HG03095 (cell line): ENCODE measurements around the gene DLG2.
"Not testable (repeated sequence)": the region's sequence is repeated elsewhere in the genome, so short reads cannot be mapped to it uniquely, and the experiment has no call there.

Source experiments
- ATAC-seq: cut with Tn5 transposase; IDR thresholded peaks from one replicate; pipeline ENCODE4 v1.9.1; 2021; ENCODE audit warnings: moderate library complexity; ENCODE audit not compliant: unreplicated experiment

Gene DLG2

DNA sequence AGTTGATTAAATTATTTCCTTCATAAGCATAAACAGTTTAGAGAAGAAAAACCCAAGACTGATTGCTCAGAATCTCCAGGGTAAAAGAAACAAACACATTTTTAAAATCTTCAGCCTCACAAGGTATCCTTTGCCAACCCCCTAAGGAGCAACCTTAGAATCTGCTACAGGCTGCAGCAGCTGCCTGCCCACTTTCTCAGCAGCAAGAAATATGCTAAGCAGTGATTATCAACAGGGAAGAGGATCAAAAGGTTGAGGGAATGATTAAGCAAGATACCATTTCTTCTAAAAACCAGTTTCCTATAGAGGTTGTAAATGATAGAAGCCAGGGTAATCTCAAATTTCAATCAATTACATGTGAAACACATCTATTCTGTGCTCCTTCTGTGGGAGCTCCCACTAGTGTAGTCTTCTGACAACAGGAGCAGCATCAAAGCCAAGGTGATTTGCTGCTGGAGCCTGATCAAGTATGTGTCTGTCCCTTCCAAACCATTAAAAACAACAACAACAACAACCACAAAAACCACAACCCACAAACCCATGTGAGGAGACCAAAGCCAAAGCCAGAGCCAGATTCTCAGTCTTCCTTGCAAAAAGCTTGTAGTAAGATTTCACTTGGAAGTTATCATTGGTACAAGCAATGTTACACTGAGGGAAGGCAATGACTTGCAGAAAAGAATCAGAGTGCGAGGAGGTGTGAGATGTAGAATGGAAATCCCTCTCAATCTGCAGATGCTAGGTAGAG lies 761.2 kb downstream of the DLG2 start:
- no peak for ATAC-seq

DNA sequence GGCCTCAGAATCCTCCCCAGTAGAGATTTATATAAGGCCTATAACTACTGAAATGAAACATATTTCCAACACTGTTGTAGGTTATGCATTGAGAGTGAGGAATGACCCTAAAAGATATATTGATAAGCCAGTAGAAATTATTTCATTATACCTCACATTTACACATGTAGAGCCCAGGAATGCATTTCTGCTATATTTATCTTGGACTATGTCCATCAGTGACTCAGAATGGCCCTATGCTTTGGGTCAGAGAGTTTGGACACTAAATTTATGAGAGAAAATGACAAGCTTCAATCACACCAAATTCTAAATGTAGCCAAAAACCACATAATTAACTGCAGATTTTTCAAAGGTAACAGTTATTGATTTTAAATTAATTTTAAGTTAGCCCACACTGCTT lies 761.9 kb downstream of the DLG2 start:
- no peak for ATAC-seq

DNA sequence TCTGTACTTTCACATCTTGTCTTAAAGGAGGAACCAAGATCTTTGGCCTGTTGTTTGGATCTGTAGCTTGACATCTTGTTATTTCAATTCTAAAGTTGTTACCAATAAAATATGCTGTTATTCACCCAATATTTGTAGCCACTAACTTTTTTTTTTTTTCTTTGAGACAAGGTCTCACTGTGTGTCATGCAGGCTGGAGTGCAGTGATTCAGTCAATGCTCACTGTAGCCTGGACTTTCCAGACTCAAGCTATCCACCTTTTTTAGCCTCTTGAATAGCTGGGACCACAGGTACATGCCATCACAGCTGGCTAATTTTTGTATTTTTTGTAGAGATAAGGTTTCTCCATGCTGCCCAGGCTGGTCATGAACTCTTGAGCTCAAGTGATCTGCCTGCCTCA lies 769.4 kb downstream of the DLG2 start:
- no peak for ATAC-seq

DNA sequence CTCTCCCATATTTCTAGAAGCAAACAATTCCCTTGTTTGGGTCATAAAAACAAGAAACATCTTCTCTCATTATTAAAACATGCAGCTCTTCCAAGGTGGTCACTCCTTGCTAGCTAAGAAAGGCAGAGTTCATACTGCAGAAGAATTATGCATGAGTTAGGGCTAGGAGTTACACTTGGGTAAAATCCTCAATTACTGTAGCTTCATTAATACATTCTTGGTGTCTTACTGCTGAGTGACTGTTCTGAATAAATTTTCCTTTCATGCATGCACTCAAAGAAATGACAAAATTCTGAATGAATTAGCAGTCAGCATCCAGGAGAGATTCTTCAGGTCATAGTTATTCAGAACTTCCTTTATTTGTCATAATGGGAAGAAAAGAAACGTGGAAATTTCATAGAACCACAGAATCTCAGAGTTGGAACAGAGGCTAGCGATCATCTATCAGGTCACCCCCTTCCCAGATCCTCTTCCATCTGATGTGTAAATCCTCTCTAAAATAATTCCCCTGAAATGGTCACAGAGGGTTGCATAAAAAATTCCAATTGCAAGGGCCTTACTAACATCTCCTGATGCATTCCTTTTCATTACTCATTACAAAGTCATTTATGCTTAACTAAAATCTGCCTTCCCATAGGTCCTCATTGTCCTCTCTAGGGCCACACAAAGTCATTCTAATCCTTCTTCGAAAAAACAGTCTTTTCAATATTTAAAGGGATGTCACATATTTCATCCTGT lies 771.5 kb downstream of the DLG2 start:
- ATAC-seq = no peak

DNA sequence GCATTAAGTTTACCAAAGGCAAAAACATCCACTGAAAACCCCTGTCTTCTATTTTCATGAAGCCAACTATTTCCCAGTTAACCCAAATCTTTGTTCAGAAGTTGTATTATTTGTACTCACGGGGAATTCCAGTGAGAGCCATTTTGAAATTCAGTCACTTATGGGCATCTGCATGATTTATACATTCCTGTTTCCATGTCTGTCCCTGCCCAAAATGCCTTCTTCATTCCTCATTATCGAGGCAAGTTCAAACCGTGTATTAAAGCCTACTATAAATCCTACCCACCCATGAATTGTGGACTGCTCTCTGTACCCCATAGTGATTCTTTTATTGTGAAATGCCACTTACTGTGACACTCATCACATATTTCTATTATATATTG lies 772.7 kb downstream of the DLG2 start:
- ATAC-seq = no peak

DNA sequence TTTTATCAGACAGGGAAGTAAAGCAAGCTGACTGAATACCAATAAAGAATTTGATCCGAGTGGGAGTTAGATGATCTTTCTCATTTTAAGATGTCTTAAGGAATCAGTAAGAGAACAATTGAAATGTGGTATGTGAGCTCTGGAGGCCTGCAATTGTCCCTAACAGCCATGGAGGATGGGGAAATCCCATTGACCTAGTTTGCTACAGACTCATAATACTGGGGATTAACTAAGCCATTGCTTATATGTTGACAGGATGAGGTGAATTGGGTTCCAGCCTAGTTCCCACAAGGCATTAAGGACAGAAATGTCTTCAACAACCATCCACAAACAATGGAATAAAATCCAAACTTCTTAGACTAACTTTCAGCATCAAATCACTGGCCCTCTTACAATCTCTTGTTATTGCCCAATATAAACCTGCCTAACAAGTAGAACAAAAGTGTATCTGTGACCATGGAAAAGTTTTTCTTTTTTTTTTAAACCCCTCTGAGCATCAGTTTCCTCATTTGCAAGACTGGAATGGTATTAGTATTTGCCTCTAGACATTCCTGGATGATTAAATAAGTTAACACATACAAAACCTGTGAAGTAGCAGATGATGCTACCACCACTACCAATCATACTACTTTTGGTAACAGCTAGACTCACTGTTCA lies 773.2 kb downstream of the DLG2 start:
- no peak for ATAC-seq

DNA sequence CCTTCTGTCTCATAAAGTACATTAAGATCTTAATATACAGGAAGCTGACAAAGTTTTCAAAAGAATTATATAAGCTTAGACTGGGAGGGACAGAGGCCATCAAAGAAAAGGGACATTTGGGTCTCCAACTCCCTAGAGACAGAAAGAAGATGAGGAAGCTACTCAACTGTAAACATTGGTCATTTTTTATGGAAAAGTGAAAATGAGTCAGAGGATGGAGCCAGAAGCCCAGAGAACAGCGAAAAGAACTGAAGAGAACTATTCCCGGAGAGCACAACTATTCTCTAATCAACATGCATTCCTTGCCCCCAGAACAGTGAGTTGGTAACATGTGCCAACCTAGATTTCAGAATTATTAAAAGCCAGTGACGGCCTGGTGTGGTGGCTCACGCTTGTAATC lies 779.3 kb downstream of the DLG2 start:
- no peak for ATAC-seq

DNA sequence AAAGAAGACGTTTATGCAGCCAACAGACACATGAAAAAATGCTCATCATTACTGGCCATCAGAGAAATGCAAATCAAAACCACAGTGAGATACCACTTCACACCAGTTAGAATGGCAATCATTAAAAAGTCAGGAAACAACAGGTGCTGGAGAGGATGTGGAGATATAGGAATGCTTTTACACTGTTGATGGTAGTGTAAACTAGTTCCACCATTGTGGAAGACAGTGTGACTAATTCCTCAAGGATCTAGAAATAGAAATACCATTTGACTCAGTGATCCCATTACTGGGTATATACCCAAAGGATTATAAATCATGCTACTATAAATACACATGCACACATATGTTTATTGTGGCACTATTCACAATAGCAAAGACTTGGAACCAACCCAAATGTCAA lies 786.9 kb downstream of the DLG2 start:
- ATAC-seq = not testable (repeated sequence)

DNA sequence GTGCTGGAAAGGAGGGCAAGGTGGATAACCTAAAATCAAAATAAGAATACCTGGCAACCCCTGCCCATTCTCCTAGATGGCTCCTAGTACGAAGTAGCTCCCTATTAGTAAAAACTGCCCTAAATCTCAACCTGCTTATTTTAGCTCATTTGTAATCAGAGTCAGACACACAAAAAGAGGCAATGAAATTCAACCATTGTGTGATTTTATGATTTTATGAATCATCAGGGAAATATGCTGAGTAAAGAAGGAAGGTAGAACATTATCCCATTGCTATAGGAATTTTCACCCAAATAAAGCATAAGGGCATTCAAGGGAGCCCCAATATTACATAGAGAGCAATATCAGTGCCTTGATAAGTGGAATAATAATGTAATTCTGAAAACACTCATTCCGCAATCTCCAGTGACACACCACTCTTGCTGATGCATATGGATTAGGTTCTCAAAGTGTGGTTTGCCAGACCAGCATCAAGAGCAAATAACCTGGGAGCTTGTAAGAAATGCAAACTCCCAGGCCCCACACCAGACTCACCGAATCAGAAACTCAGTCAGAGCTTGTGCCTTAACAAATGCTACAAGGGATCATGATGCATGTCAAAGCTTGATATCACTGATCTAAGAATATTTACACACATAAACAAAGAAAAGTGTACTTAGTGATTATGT lies 789.6 kb downstream of the DLG2 start:
- ATAC-seq = no peak

DNA sequence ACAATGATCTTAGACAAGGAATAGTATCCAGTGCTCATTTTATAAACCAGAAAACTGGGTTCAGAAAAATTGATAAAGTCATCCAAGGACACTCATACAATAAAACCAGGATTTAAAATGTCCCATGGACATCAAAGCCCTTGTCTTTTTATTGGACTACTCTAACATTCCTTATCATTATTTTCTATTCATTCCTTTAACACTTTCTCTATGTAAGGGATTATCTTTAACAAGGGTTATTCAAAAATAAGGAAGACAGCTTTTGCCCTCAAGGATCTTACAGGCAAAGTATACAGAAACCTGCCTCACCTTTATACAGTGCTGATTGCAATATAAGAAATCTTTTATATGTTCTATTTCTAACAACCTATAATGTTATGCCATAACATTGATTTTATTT lies 790.8 kb downstream of the DLG2 start:
- no peak for ATAC-seq

DNA sequence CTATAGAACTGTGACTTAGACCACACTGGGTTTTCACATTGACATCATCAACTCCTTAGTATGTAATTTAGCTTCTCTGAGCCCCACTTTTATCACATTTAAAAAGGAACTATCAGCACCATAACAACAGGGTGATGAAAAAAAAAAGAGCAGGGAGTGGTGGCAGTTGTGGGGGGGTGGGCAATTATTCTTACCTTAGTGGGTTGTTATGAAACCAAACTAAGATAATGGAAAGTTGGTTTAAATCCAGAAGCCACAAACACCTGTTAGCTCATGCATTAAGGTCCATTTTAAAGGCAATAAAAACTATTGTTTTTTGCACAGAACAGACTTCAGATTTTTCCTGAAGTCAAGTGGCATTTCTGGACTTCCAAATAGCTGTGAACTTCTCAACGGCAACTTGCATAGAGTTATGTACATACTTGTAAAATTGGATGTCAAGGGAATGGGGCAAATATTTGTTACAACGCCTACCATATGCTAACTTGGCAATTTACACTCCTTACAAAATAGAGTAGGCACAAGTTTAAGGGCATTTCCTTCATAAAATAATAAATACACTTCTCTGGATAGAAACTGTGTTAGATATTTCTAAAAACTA lies 793.6 kb downstream of the DLG2 start:
- ATAC-seq = no peak

DNA sequence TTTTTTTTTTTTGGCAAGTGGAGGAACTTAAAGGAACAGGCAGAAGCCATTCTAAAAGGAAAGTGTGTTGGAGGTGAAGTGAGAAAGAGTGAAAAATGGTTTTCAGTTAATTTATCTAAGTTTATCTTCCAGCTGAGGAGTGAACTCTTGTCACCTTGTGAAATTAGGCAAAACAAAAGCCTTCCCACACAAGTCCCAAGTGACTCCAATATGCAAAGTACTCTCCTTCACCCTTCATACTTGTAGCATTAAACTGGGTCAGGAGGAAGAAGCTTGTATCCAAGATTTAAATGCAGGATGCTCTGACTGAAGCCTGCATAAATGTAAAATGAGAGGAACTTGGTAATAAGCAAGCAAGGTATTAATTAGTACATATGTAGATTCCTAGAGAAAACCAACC lies 796.8 kb downstream of the DLG2 start:
- no peak for ATAC-seq

DNA sequence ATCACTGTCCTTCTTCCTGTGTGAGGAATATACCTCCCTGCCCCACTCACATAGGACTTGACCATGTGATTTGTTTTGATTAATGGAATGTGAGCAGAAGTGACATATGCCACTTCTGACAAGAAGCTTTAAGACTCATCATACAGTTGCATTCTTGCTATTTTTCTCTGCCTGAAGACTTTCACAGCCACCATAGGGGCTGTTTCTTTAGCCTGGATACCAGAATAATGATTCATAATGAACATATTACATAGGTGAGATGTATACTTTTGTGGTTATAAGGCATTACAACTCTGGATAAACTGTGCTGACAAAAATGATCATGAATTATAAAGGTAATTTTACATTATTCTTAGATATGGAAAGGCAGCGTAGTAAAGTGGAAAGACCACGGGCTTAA lies 798.0 kb downstream of the DLG2 start:
- ATAC-seq = no peak

DNA sequence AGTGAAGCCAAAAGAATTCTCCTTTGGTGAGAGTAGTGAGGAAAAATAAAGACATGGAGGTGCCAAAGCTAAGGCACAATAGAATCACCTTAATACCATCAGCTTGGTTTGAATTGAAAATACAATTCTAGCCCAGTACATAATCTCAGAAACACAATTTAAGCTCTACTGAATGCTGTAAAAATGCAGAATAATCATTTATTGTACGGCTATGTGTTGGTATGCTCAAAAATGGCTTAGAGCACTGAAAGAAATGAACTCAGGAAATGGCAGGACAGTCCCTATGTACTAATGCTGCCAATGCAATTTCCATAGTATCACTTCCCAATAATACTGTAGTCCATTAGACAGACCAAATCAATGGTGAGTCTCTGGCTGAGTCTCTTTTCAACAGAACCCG lies 798.5 kb downstream of the DLG2 start:
- no peak for ATAC-seq

DNA sequence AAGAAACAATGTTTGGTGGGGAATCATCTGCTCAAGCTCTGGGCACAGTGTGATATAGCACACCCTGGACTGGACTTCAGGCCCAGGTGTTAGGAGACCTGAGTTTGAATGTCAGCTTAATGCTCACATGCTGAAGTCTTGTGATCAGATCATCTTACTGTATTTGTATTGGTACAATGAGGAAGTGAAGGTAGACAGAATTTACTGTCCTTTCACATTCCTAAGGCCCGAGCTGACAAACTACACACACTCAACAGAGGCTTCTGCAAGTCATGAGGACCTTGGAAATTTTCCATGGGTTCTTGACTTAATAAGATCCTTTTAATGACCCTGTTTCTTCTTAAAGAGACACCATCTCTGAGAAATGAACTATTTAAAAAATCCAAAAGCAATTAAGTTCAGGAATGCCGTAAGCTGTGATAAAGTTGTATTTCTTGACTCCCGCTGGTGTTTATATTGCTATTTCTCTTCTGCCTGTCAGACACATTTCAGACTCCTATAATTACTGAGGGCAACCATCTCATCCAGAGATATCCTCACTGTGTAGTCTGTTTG lies 802.0 kb downstream of the DLG2 start:
- no peak for ATAC-seq

DNA sequence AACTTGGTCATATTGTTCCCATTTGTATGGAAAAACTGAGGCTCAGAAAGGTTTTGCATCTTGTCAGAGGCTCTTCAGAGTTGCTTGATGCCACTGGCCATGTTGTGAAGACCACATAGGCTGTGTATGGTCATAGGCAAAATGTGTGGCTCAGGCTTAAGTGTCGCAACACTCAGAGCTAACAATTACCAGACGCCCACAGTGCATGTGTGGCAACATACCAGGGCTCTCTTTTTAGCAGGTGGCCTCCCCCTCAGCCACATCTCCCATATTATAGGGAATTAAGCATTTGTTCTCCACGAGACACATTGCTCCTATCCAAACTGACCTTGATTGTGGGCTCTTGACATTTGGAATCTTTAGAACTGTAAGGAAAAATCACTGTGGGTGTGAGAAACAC lies 802.5 kb downstream of the DLG2 start:
- ATAC-seq = no peak

DNA sequence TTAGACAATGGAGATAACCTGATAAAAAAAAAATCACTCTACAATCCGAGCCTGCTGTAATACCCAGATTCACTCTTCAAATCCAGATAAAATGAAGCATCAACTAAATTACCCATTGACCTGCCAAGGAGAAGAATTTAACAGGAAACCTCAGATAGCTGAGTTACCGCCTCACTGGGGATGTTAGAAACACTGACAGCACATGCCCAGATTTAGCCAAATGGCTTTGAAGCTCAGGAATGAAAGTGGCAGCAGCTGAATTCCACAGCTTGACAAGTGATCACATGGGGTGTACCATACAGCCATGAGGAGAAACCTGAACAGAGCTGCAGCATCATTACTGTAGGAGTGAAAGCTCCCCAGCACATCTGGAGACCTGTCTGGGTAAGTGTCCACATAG lies 807.6 kb downstream of the DLG2 start:
- ATAC-seq = no peak

DNA sequence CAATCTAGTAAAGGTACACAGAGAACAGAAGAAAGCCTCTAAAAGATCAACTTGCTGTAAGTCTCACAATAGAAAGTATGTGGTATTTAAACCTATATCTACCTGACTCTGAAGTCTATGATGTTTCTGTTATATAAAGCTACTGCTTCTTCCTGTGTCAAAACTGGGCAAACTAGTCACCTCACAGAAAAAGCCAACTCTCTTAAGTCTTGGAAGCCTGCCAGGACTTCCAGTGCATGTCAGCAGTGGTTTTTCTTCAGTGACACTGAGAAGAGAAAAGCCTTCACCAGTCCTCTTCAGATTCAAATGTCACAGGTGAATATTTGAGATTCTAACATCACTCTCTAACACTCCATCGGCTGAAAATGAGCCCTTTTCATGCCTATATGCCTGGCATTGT lies 808.0 kb downstream of the DLG2 start:
- ATAC-seq = no peak

DNA sequence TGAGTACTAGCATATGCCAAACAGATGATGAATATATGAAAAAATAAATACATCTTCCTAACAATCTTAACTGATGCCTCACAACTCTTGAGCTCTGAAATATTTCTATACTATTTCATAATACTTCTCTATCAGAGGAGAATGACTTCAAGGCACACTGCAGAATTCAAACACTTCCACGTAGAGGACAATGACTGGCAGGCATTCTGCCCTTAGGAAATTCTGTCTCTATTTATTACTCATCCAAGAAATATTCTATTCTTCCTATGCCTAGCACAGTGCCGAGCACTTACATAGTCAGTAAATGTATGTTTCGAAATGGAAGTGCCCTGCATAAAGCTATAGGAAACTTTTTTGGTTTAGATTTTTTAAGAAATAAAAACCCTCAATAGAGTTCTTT lies 809.1 kb downstream of the DLG2 start:
- ATAC-seq = no peak

DNA sequence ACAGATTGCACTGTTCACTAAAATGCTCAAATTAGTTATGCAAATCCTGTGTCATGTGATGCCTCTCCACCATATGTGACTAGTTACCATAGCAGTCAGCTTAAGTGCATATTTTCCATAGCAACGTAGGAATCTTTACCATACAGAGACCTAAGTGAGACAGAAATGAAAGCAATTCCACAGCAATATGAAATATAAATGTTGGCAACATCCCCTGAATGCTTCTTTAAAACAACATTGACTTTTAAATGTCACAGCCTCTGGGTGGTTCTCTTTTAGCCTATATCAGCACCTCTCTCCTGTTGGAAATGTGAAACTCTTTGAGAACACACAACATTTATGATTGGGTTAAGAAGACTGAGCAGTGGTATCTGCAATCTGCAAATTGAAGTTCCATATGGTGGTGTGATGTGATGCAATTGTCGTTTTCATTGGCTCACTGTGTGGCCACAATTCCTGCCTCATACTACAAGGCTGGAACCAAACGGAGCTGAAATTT lies 814.6 kb downstream of the DLG2 start:
- no peak for ATAC-seq

DNA sequence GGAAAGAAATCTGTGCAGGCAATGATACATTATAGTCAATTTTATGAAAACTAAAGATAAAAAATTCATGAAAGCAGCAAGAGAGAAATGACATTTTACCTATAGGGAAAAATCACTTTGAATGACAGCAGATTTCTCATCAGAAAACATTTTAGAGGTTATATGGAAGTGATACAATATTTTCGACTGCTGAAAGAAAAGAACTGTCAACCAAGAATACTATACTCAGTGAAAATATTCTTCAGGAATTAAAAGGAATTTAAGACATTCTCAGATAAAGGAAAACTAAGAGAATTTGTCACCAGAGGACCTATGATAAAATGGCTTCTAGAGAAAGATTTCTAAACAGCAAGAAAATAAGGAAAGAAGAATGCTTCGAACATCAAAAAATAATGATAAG lies 820.8 kb downstream of the DLG2 start:
- ATAC-seq = no peak
